MM.1S (cell line): ENCODE data around the gene PPM1G.

Experiments used
- DNase-seq: peaks from one replicate; pipeline ENCODE4 v3.0.0-alpha.2; 2015
- H2AFZ ChIP-seq: fragments of 300-600 bp; sonication (generic); 2 replicates; pipeline ENCODE4 v1.6.0; 2016; ENCODE audit warnings: antibody characterized with exemption, low read length
- H3F3A ChIP-seq: fragments of 300-600 bp; sonication (generic); 2 replicates; pipeline ENCODE4 v1.6.1; 2016; ENCODE audit warnings: mild to moderate bottlenecking, antibody characterized with exemption, low read length, moderate library complexity, mixed read lengths; ENCODE audit not compliant: insufficient read depth
- H3K27ac ChIP-seq: fragments of 300-600 bp; sonication (generic); 2 replicates; pipeline ENCODE4 v1.5.1; 2016; ENCODE audit warnings: mild to moderate bottlenecking, low read length
- H3K27me3 ChIP-seq: fragments of 300-600 bp; sonication (generic); replicated peaks from 2 replicates; pipeline ENCODE4 v1.6.0; 2016; ENCODE audit warnings: low read length; ENCODE audit not compliant: insufficient read depth
- H3K36me3 ChIP-seq: fragments of 300-600 bp; sonication (generic); replicated peaks from 2 replicates; pipeline ENCODE4 v1.6.1; 2016; ENCODE audit warnings: mild to moderate bottlenecking, low read length, mixed read lengths; ENCODE audit not compliant: insufficient read depth
- H3K4me1 ChIP-seq: fragments of 300-600 bp; sonication (generic); 2 replicates; pipeline ENCODE4 v1.6.1; 2016; ENCODE audit warnings: low read length, mixed read lengths
- H3K4me2 ChIP-seq: fragments of 300-600 bp; sonication (generic); 2 replicates; pipeline ENCODE4 v1.6.0; 2016; ENCODE audit warnings: low read depth, low read length
- H3K4me3 ChIP-seq: fragments of 300-600 bp; sonication (generic); 2 replicates; pipeline ENCODE4 v1.5.1; 2016; ENCODE audit warnings: low read length, mixed read lengths
- H3K79me2 ChIP-seq: fragments of 300-600 bp; sonication (generic); 2 replicates; pipeline ENCODE4 v1.6.1; 2016; ENCODE audit warnings: mixed run types, low read length, mixed read lengths
- H3K9ac ChIP-seq: fragments of 300-600 bp; sonication (generic); 2 replicates; pipeline ENCODE4 v1.6.1; 2016; ENCODE audit warnings: low read length, mixed read lengths
- H3K9me2 ChIP-seq: fragments of 300-600 bp; sonication (generic); replicated peaks from 2 replicates; pipeline ENCODE4 v1.6.1; 2016; ENCODE audit warnings: mild to moderate bottlenecking, low read length, mixed read lengths; ENCODE audit not compliant: insufficient read depth
- H3K9me3 ChIP-seq: fragments of 300-600 bp; sonication (generic); replicated peaks from 2 replicates; pipeline ENCODE4 v1.6.1; 2016; ENCODE audit warnings: mild to moderate bottlenecking, low read length, mixed read lengths; ENCODE audit not compliant: insufficient read depth
- H4K20me1 ChIP-seq: fragments of 300-600 bp; sonication (generic); 2 replicates; pipeline ENCODE4 v1.6.1; 2016; ENCODE audit warnings: mild to moderate bottlenecking, low read length, moderate library complexity, mixed read lengths; ENCODE audit not compliant: insufficient read depth
- EZH2 ChIP-seq: fragments of 300-600 bp; sonication (generic); optimal IDR thresholded peaks from 2 replicates; pipeline ENCODE3; 2017; ENCODE audit warnings: low read depth, mild to moderate bottlenecking, antibody characterized with exemption, low read length, mixed read lengths
- EZH2phosphoT487 ChIP-seq: fragments of 300-600 bp; sonication (generic); IDR thresholded peaks from 2 replicates; pipeline ENCODE4 v1.6.1; 2018; ENCODE audit warnings: antibody characterized with exemption, low read length
- TF ChIP-seq, protein P1 (sequence below): fragments of 300-600 bp; sonication (generic); IDR thresholded peaks from 2 replicates; pipeline ENCODE4 v1.5.1; 2016; ENCODE audit warnings: antibody characterized with exemption, low read length, mixed read lengths

Gene PPM1G

GRCh38 chr2:27376151-27376865 is 33.1 kb downstream of the PPM1G start:
- Histone ChIP-seq H3K4me1 (no peaks in the 10 kb centered on the region), H3K9ac (no peak overlapping the region), H3K27ac (no peak overlapping the region), H3K4me3 (no peak overlapping the region), H2AFZ (no peak overlapping the region), H3K4me2 (no peak overlapping the region), H4K20me1 (no peaks in the 10 kb centered on the region), H3K27me3 (no peaks in the 10 kb centered on the region), H3K9me2 (no peaks in the 10 kb centered on the region), H3K79me2 (peaks cover 41% of the 10 kb centered on the region), H3K36me3 (no peaks in the 10 kb centered on the region; the same call in 1 of the 2 replicates), H3F3A (peaks cover 21% of the 10 kb centered on the region), H3K9me3 (no peaks in the 10 kb centered on the region)
- DNase-seq = no peak
- TF ChIP-seq, protein P1, sequence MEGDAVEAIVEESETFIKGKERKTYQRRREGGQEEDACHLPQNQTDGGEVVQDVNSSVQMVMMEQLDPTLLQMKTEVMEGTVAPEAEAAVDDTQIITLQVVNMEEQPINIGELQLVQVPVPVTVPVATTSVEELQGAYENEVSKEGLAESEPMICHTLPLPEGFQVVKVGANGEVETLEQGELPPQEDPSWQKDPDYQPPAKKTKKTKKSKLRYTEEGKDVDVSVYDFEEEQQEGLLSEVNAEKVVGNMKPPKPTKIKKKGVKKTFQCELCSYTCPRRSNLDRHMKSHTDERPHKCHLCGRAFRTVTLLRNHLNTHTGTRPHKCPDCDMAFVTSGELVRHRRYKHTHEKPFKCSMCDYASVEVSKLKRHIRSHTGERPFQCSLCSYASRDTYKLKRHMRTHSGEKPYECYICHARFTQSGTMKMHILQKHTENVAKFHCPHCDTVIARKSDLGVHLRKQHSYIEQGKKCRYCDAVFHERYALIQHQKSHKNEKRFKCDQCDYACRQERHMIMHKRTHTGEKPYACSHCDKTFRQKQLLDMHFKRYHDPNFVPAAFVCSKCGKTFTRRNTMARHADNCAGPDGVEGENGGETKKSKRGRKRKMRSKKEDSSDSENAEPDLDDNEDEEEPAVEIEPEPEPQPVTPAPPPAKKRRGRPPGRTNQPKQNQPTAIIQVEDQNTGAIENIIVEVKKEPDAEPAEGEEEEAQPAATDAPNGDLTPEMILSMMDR = no peak
- no peak for TF ChIP-seq EZH2

- H4K20me1 ChIP-seq = no peaks in the 10 kb centered on the region
- no peaks in the 10 kb centered on the region for H3K4me1 ChIP-seq
- no peak overlapping the region for H3K4me3 ChIP-seq
- DNase-seq = no peak
- peaks cover 16% of the 10 kb centered on the region for H3F3A ChIP-seq
- H3K9me2 ChIP-seq = no peaks in the 10 kb centered on the region
- TF ChIP-seq, protein P1 = no peak
- TF ChIP-seq EZH2 (no peak), EZH2phosphoT487 (no peak)
- no peaks in the 10 kb centered on the region; the same call in 1 of the 2 replicates for H3K36me3 ChIP-seq
- H3K9ac ChIP-seq = no peak overlapping the region
- no peak overlapping the region for H2AFZ ChIP-seq
- H3K27me3 ChIP-seq = no peaks in the 10 kb centered on the region
- no peak overlapping the region for H3K27ac ChIP-seq
- no peak overlapping the region for H3K4me2 ChIP-seq
- H3K9me3 ChIP-seq = no peaks in the 10 kb centered on the region
- peaks cover 48% of the 10 kb centered on the region for H3K79me2 ChIP-seq
Observed at GRCh38 chr2:27375513-27376099, 33.8 kb downstream of the PPM1G start.

GRCh38 chr2:27373567-27373966 is 35.8 kb downstream of the PPM1G start:
- no peak overlapping the region for H3K27ac ChIP-seq
- peaks cover 52% of the 10 kb centered on the region for H3K79me2 ChIP-seq
- no peaks in the 10 kb centered on the region for H3K9me2 ChIP-seq
- no peak for TF ChIP-seq EZH2phosphoT487
- TF ChIP-seq, protein P1 = no peak
- no peak for TF ChIP-seq EZH2
- no peak overlapping the region for H2AFZ ChIP-seq
- H3K4me3 ChIP-seq = no peak overlapping the region
- no peaks in the 10 kb centered on the region for H4K20me1 ChIP-seq
- H3K36me3 ChIP-seq = no peaks in the 10 kb centered on the region; the same call in 1 of the 2 replicates
- H3F3A ChIP-seq = peaks cover 9% of the 10 kb centered on the region
- no peaks in the 10 kb centered on the region for H3K27me3 ChIP-seq
- no peak overlapping the region for H3K4me2 ChIP-seq
- no peak for DNase-seq
- H3K9me3 ChIP-seq = no peaks in the 10 kb centered on the region
- no peak overlapping the region for H3K9ac ChIP-seq
- peaks cover 7% of the 10 kb centered on the region; the same call in 1 of the 2 replicates for H3K4me1 ChIP-seq
